Adipose tissue (tissue), 3 donors: ENCODE measurements around the gene FOXE1. TPM values are rescaled to one million over a fixed set of nuclear protein-coding genes. Genes with fewer than 3 reads are reported as not detected.

Source experiments
- H3K27ac ChIP-seq: one replicate; pipeline ENCODE4 v1.5.1; 2013; ENCODE audit warnings: low read depth, low read length
- WGBS, 3 donors: extraction: QIAGEN DNeasy Blood & Tissue Kit; methylation state at CpG; one replicate each; pipeline ENCODE4 v1.1.7; 2013; 5-methylcytosine and 5-hydroxymethylcytosine counted together
- polyA plus RNA-seq, 3 donors: library from polyadenylated mRNA; stranded (reverse); fragments of 200-250 nt; gene quantifications; one replicate each; pipeline ENCODE4 v1.2.3, GENCODE V29; 2013
- donor health status: healthy with polysubstance abuse.
- donor health status: Bipolar disorder and iron deficiency.
- donor health status: healthy.

Gene FOXE1
- polyA plus RNA-seq, 3 donors = 0.02 to 0.03 TPM; not detected in 1

DNA sequence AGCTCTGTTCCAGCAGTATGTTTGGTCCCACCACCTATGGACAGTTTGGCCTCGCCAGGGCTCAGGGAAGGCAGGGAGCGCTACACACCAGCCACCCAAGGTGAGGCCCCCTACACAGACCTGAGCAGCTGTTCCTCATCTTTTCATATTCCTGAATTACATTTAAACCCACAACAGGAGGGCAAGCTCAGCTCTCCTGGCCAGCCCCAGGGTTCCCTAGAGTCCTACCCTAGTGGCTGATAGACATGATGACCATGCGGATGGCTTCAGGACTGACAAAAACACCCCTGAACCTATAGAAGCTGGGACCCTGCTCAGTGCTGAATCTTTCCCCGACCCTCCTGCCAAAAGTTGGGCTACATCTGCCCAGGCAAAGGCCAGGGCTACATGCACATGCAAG, 6.7 kb upstream of the FOXE1 start:
- 66 to 68% (median 66%) methylated on average over 4 of the region's 4 CpGs for WGBS, 3 donors
- no peak overlapping the region for H3K27ac ChIP-seq

DNA sequence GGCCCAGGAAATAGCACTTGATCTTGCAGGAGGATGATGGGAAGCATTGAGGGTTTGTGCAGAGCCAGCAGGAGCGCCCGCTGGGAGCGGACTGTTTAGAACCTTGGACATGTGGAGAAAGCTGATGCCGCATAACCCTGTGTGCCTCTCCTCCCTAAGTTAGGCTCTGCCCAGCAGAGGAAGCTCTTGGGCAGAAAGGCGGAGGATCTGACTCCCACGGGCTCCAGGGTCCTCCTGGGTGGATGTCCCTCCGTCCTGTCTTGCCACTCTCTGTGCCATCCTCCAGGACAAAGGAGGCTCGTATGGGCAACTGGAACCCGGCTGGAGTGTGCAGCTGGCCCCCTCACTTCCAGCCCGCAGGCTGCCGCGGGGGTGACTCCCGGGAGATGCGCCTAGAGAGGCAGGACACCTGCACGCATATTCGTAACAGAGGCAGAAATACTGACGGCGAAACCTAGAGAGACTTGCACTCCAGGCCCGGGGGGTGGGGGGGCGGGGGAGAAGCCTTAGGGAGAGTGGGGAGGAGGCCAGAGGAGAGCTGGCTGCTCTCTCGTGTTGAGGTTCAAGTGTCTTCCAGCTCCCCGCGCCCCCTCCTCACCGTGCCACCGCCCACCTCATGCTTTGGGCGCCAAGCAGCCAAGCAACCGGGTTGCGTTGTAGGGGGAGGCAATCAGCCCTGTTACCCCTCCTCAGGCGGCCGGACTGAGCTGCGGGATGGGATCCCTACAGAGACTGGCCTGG, 5.4 kb upstream of the FOXE1 start:
- WGBS, 3 donors = 9 to 11% (median 10%) methylated on average over 30 to 31 of the region's 31 CpGs
- no peak overlapping the region for H3K27ac ChIP-seq

DNA sequence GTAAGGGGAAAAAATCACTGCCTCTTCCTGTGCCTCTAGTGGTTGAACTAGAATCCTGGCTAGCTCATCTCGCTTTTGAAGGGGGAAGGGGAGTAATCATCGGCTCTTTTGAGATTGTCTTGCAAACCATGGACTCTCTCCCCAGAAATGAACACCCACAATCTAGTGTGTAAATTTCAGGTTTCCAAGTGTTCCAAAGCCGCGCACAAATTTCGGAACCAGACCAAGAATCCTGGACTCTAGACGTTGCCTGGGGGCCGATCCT, 4.9 kb upstream of the FOXE1 start:
- 3 to 8% (median 5%) methylated on average over 7 of the region's 7 CpGs for WGBS, 3 donors
- H3K27ac ChIP-seq = no peak overlapping the region

DNA sequence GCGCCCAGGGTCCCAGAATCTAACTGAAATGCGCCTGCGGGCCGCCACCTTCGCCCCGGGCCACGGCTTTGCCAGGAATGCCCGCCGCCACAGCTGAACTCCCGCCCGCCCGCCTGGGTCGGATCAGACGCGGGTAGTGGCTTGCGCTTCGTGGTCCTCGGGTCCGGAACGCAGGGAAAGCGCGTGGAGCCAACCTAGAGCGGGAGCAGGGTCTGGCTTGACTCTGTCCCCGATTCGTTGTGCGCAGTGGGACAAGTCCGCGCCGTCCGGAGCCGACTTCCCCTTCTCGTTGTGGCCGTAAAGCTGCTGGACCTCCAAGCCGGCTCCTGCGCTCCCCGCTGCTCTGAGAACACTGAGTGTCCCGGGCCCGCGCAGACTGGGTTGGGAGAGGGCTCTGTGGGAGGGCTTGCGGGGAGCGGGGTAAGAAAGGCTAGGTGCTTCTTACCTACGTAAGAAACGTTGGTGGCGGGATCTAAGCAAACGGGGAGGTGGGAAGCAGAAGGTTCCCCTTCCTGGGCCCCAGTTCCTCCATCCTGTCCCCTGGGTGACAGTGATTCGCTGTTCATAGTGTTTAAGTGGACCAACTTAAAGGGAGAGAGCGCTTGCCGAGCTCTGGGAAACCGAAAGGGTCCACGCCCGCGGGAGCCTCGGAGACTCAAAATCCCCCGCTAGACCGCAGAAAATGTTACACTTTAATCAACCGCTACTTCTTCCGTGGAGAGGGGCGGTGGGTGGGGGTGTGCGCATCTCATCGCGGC, 4.4 kb upstream of the FOXE1 start:
- 2% methylated on average over 61 of the region's 61 CpGs for WGBS, 3 donors
- H3K27ac ChIP-seq = no peak overlapping the region

GRCh38 chr9:97849980-97850379, 3.0 kb upstream of the FOXE1 start:
- H3K27ac ChIP-seq = no peak overlapping the region
- 21 to 33% (median 30%) methylated on average over 3 of the region's 3 CpGs for WGBS, 3 donors

DNA sequence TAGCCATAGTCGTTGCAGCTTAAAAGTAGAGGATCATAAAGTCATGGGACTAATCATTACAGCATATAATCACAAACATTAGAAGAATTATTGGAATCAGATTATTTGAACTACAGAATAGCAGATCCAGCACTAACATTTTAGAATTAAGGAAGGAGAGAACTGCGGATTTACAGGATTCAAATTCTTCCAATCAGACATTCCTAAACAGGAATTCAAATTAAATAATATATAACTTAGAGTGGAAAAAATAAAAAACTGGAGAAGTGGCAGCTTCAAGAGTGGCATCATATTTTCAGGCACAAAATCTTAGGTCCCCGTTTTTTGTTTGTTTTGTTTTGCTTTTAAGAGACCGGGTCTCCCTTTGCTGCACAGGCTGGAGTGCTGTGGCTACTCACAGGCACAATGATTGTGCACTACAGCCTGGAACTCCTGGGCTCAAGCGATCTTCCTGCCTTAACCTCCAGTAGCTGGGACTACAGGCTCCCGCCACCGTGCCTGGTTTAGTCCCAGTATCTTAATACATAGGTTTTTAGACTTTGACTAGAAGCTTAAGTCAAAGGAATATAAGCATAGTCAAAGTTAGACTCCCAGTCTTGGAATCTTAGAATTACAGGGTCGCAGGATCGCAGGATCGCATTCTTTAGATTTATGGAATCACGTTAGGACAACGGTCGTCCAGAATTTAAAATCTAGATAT, 2.1 kb upstream of the FOXE1 start:
- WGBS, 3 donors = 15 to 25% (median 21%) methylated on average over 13 of the region's 13 CpGs
- H3K27ac ChIP-seq = no peak overlapping the region

DNA sequence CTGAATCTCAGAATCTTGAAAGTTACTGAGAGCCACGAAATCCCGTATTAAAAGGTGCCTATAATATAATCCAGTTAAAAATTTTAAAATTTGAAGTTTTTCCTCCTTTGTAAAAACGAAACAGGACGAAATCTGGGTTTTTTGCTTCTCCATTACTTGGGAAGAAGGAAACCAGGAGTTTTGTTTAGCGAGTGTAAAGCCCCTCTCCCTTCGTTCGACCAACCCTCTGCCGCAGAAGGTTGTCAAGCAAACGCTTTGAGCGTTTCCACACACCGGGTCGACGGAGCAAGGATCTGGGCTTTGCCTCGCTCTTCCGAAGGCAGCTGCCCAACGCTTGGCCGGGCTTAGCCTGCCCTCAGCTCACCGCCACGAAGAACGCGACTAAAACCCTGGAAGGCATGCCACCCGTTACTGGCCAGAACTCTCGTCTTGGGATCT, 1.6 kb upstream of the FOXE1 start:
- 5 to 9% (median 6%) methylated on average over 23 of the region's 23 CpGs for WGBS, 3 donors
- H3K27ac ChIP-seq = no peak overlapping the region

DNA sequence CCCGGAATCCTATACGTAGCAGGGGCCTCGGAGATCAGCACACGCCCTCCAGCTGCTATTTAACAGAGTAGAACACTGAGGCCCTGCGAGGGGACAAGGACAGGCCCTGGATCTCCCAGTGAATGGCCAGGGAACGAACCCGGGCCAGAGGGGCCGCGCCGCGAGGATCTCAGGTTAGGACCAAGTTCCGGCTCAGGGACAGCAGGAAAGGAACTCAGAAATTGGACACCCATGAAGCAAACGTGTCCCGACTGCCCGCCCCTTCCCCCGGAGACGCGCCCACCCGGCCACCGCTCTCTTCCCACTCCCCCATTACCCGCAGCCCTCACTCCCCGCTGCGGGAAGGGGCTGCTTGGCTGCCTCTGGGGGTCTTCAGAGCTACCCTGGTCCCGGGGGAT, 1.0 kb upstream of the FOXE1 start:
- no peak overlapping the region for H3K27ac ChIP-seq
- WGBS, 3 donors = 2 to 6% (median 5%) methylated on average over 24 of the region's 24 CpGs

DNA sequence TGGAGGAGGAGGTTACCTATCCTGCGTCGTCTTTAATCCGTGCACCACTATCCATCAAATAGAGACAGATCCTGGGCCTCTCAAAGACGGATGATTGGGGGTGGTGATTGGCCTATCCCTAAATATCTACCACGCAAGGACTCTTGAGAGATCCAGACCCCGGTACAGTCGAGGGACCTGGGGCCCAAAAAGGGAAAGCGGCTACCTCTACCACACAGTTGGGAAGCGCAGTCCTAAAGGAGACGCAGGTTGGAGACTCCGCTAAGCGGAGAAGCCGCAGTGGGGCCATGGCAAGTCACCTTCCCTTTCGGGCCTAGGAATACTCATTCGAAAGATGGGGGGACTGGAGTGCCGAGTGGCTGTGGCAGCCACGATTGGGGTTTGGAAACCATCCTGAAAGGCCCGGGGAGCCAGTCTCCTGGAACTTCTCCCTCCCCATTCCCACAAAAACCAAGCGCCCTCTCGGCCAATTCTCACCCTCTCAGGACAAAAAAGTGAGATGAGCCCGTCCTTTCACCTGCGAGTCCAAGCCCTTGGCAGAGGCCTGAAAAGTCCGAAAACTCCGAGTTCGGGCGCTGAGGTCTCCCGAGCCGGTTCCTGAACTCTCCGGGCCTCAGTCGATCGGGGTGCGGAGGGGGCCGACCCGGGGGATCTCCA, 499 bp upstream of the FOXE1 start:
- WGBS, 3 donors = 4 to 5% (median 4%) methylated on average over 34 of the region's 34 CpGs
- no peak overlapping the region for H3K27ac ChIP-seq

- H3K27ac ChIP-seq = no peak overlapping the region
- 2 to 4% (median 3%) methylated on average over 93 to 125 of the region's 125 CpGs for WGBS, 3 donors
These were observed 1.0 kb downstream of the FOXE1 start for GRCh38 chr9:97853844-97854695.

DNA sequence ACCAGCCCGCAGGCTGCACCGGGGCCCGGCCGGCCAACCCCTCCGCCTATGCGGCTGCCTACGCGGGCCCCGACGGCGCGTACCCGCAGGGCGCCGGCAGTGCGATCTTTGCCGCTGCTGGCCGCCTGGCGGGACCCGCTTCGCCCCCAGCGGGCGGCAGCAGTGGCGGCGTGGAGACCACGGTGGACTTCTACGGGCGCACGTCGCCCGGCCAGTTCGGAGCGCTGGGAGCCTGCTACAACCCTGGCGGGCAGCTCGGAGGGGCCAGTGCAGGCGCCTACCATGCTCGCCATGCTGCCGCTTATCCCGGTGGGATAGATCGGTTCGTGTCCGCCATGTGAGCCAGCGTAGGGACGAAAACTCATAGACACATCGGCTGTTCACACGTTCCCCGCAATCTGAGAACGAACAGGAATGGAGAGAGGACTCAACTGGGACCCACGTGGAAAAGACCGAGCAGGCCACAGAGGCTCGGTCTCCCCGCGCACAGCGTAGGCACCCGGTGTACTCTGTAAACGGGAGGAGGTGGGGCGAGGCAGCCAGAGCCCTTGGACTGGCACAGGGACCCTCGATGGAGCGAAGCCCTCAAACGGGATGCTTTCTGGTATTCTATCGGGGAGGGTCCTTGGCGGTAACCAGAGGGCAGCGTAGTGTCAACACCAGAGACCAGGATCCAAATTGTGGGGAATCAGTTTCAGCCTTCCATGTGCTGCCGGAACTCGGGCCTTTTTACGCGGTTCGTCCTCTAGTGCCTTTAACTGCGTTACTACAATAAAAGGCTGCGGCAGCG, 1.9 kb downstream of the FOXE1 start:
- WGBS, 3 donors = 8 to 9% (median 9%) methylated on average over 58 to 71 of the region's 71 CpGs
- no peak overlapping the region for H3K27ac ChIP-seq

GRCh38 chr9:97855486-97855875, 2.5 kb downstream of the FOXE1 start:
- H3K27ac ChIP-seq = no peak overlapping the region
- WGBS, 3 donors = 11 to 17% (median 14%) methylated on average over 8 of the region's 8 CpGs

GRCh38 chr9:97855899-97856298, 2.9 kb downstream of the FOXE1 start:
- H3K27ac ChIP-seq = no peak overlapping the region
- 21 to 43% (median 24%) methylated on average over 5 of the region's 5 CpGs for WGBS, 3 donors

DNA sequence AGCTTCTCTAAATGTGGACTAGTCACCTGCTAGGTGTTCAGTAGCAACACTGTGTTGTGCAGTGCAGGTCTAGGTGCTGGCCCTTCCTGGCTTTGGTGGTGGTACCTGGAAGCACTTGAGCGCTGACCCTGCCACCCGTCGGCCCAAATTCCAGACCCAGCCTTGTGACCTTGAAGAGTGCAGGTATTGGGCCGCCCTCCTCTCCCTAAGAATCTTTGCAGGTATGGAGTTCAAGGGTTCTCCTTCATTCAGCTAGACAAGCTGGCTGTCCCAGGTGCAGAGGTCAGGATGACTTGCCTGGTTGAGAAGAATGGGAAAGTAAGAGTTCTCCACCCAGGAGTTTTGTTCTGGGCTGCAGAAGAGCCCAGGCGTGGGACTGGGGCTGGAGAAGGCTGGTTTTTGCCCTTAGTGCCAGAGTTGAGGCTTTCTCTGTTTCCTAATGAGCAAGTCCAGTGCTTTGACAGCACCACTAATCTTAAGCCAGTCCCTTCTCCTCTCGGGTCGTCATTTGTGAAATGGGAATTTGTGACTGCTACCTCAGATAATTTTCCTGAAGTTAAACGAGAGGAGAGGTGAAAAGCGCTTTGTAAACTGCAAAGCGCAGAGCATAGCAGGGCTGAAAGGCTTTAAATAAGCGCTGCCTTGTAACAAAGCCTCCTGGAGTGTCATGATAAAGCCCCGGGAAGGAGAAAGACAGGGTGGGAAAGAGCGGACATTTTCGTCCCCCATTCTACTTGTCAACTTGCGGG, 4.0 kb downstream of the FOXE1 start:
- 10 to 15% (median 13%) methylated on average over 15 of the region's 15 CpGs for WGBS, 3 donors

GRCh38 chr9:97857606-97858392, 4.8 kb downstream of the FOXE1 start:
- H3K27ac ChIP-seq = no peak overlapping the region
- 4 to 6% (median 6%) methylated on average over 53 to 54 of the region's 54 CpGs for WGBS, 3 donors

More for the DNA sequence above, 4.0 kb downstream of the FOXE1 start:
- no peak overlapping the region for H3K27ac ChIP-seq

GRCh38 chr9:97858393-97858713, 5.3 kb downstream of the FOXE1 start:
- WGBS, 3 donors = 7 to 15% (median 8%) methylated on average over 6 of the region's 6 CpGs
- no peak overlapping the region for H3K27ac ChIP-seq
